ENCODE measurements around the gene SUSD1. TPM values are rescaled to one million over a fixed set of nuclear protein-coding genes. Genes with fewer than 3 reads are reported as not detected.

Gene SUSD1
- total RNA-seq, 1 experiment from 2014 or later, result 7.9 TPM

GRCh38 chr9:112104901-112105300, 70.2 kb downstream of the SUSD1 start (continued):
- no peak for TF ChIP-seq ATF3 (IDR thresholded peaks at IDR 0.05)
- no peak for TF ChIP-seq ELF1 (IDR thresholded peaks at IDR 0.05; ENCODE audit: borderline replicate concordance, low read depth)
- no peak for TF ChIP-seq EGR1 (IDR thresholded peaks at IDR 0.05; ENCODE audit: low read depth)
- TF ChIP-seq CTCF (IDR thresholded peaks at IDR 0.05 in 2 of 3, conservative IDR thresholded peaks at IDR 0.05 in 1 of 3; ENCODE audit: borderline replicate concordance in 1 of 3, insufficient read depth in 1 of 3, low read depth in 2 of 3, low read length in 2 of 3), result no peak
- no peak for TF ChIP-seq POLR2A (IDR thresholded peaks at IDR 0.05; ENCODE audit: borderline replicate concordance, extremely low read depth, insufficient read depth, insufficient read length)
- no peak for TF ChIP-seq SRF (IDR thresholded peaks at IDR 0.05; ENCODE audit: low read depth)
- TF ChIP-seq SP1 (IDR thresholded peaks at IDR 0.05; ENCODE audit: low read depth), result no peak
- TF ChIP-seq CBX3 (IDR thresholded peaks at IDR 0.05; ENCODE audit: low read depth), result no peak
- no peak for TF ChIP-seq ZNF274 (IDR thresholded peaks at IDR 0.05; ENCODE audit: low read depth, low read length)
- TF ChIP-seq POLR2AphosphoS5 (IDR thresholded peaks at IDR 0.05; ENCODE audit: low read depth, low read length), result no peak
- no peak for TF ChIP-seq SIN3A (IDR thresholded peaks at IDR 0.05; ENCODE audit: low read depth)

- ChIA-PET CTCF (no interaction called here), POLR2A (no interaction called here), RAD21 (ENCODE audit: low non-redundant PET in 1 of 2, low total read pairs in 2 of 2, uncharacterized antibody in 2 of 2, unreplicated experiment in 2 of 2) (no interaction called here)
- H3K36me3 ChIP-seq (ENCODE audit: control insufficient read depth in 1 of 2, insufficient read depth in 2 of 2, low read length in 2 of 2), result no peaks in the 10 kb centered on the region
- no peak overlapping the region for H3K4me2 ChIP-seq (ENCODE audit: low read length)
- no peak overlapping the region for H3K4me3 ChIP-seq (replicated peaks in 1 of 2; ENCODE audit: low read depth in 1 of 2, low read length in 2 of 2)
- BruUV-seq (replicated peaks), result no TSS peak
- no peaks in the 10 kb centered on the region for H3K9me2 ChIP-seq (ENCODE audit: insufficient read depth)
- no peaks in the 10 kb centered on the region for H3K27me3 ChIP-seq (ENCODE audit: insufficient read depth, low read length)
- H2AFZ ChIP-seq (ENCODE audit: low read depth, low read length, poor library complexity, severe bottlenecking), result no peak overlapping the region
- DNase-seq (ENCODE audit: low read depth, low spot score) (no peak), ATAC-seq (no peak)
- no peak overlapping the region for H3K9ac ChIP-seq (ENCODE audit: low read length)
- intact Hi-C loops (cut with micrococcal nuclease), result no loop called here
- no peak overlapping the region for H3K27ac ChIP-seq (ENCODE audit: low read depth, low read length)
- no peaks in the 10 kb centered on the region for H4K20me1 ChIP-seq (ENCODE audit: insufficient read depth)
- no peaks in the 10 kb centered on the region for H3K79me2 ChIP-seq (ENCODE audit: insufficient read depth, low read length)
- H3K4me1 ChIP-seq (ENCODE audit: control insufficient read depth in 1 of 2, insufficient read depth in 2 of 2, low read length in 2 of 2), result peaks cover under 1% of the 10 kb centered on the region in 2 experiments; a peak in 1 of 4 replicates
- no peaks in the 10 kb centered on the region for H3K9me3 ChIP-seq (ENCODE audit: control insufficient read depth in 1 of 2, insufficient read depth in 1 of 2, low read depth in 1 of 2, low read length in 2 of 2)
- TF ChIP-seq, protein P1, sequence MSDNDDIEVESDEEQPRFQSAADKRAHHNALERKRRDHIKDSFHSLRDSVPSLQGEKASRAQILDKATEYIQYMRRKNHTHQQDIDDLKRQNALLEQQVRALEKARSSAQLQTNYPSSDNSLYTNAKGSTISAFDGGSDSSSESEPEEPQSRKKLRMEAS (IDR thresholded peaks at IDR 0.05), result no peak
- TF ChIP-seq ZFX (IDR thresholded peaks at IDR 0.05) (no peak), POLR2A (IDR thresholded peaks at IDR 0.05; ENCODE audit: borderline replicate concordance, extremely low read depth, insufficient read depth, insufficient read length) (no peak), EGR1 (IDR thresholded peaks at IDR 0.05; ENCODE audit: low read depth) (no peak), EZH2phosphoT487 (IDR thresholded peaks at IDR 0.05; ENCODE audit: borderline replicate concordance) (no peak), JUND (IDR thresholded peaks at IDR 0.05) (no peak), ATF3 (IDR thresholded peaks at IDR 0.05) (no peak), CTCF (IDR thresholded peaks at IDR 0.05 in 2 of 3, conservative IDR thresholded peaks at IDR 0.05 in 1 of 3; ENCODE audit: borderline replicate concordance in 1 of 3, insufficient read depth in 1 of 3, low read depth in 2 of 3, low read length in 2 of 3) (no peak), SRF (IDR thresholded peaks at IDR 0.05; ENCODE audit: low read depth) (no peak), POLR2AphosphoS5 (IDR thresholded peaks at IDR 0.05; ENCODE audit: low read depth, low read length) (no peak), SIN3A (IDR thresholded peaks at IDR 0.05; ENCODE audit: low read depth) (no peak), TCF7L2 (IDR thresholded peaks at IDR 0.05; ENCODE audit: borderline replicate concordance, extremely low read depth, insufficient read depth, insufficient read length) (no peak), CBX3 (IDR thresholded peaks at IDR 0.05; ENCODE audit: low read depth) (no peak)
Measured at GRCh38 chr9:112104401-112104800, 70.7 kb downstream of the SUSD1 start.

Measured in HCT116 (cell line).